ENCODE data around the gene TEX14.
A peak's percentile ranks its signal among the peaks of the same experiment; 100 is the strongest.

- no peak for TF ChIP-seq YY1 (IDR thresholded peaks at IDR 0.05; ENCODE audit: low read depth, low read length)
- no peak for TF ChIP-seq CEBPB (IDR thresholded peaks at IDR 0.05; ENCODE audit: borderline replicate concordance in 1 of 2, low read depth in 2 of 2, low read length in 2 of 2)
- TF ChIP-seq EP300 (IDR thresholded peaks at IDR 0.05; ENCODE audit: borderline replicate concordance in 1 of 2, control insufficient read depth in 1 of 2, low read depth in 2 of 2, low read length in 2 of 2) = no peak
- no peak for TF ChIP-seq SIN3A (IDR thresholded peaks at IDR 0.05; ENCODE audit: low read depth, low read length)
- no peak for TF ChIP-seq CTCF (IDR thresholded peaks at IDR 0.05 in 2 of 3, conservative IDR thresholded peaks at IDR 0.05 in 1 of 3; ENCODE audit: control insufficient read depth in 2 of 3, extremely low read depth in 1 of 3, insufficient read depth in 1 of 3, low read depth in 3 of 3, low read length in 3 of 3)
- peak; percentile 73 for TF ChIP-seq JUNB (IDR thresholded peaks at IDR 0.05)
- TF ChIP-seq SUZ12 (IDR thresholded peaks at IDR 0.05; ENCODE audit: unreplicated experiment) = no peak
- TF ChIP-seq MAX (IDR thresholded peaks at IDR 0.05; ENCODE audit: low read depth, low read length) = no peak
- no peak for TF ChIP-seq JUND (IDR thresholded peaks at IDR 0.05; ENCODE audit: low read depth, low read length)
- no peak for TF ChIP-seq ZNF687 (IDR thresholded peaks at IDR 0.05)
- TF ChIP-seq REST (IDR thresholded peaks at IDR 0.05; ENCODE audit: low read depth, low read length) = no peak
- TF ChIP-seq RELA (IDR thresholded peaks at IDR 0.05; ENCODE audit: borderline replicate concordance, partially characterized antibody) = no peak
- TF ChIP-seq ZBTB11 (CRISPR knock-in tag; IDR thresholded peaks at IDR 0.05) = no peak
- no peak for TF ChIP-seq NFYB (IDR thresholded peaks at IDR 0.05; ENCODE audit: insufficient read depth, low read depth, low read length)
These were observed 74.3 kb downstream of the TEX14 start for GRCh38 chr17:58617563-58617962.

Measured in GM12878 (cell line).